GM12872 (cell line): Measurements from ENCODE around the gene VAV2.

Experiments used
- TF ChIP-seq, protein P1 (sequence below): IDR thresholded peaks from 3 replicates; pipeline ENCODE4 v1.5.1; 2011; ENCODE audit warnings: low read depth, mild to moderate bottlenecking, low read length, moderate library complexity; ENCODE audit not compliant: insufficient read depth

VAV2 gene

DNA sequence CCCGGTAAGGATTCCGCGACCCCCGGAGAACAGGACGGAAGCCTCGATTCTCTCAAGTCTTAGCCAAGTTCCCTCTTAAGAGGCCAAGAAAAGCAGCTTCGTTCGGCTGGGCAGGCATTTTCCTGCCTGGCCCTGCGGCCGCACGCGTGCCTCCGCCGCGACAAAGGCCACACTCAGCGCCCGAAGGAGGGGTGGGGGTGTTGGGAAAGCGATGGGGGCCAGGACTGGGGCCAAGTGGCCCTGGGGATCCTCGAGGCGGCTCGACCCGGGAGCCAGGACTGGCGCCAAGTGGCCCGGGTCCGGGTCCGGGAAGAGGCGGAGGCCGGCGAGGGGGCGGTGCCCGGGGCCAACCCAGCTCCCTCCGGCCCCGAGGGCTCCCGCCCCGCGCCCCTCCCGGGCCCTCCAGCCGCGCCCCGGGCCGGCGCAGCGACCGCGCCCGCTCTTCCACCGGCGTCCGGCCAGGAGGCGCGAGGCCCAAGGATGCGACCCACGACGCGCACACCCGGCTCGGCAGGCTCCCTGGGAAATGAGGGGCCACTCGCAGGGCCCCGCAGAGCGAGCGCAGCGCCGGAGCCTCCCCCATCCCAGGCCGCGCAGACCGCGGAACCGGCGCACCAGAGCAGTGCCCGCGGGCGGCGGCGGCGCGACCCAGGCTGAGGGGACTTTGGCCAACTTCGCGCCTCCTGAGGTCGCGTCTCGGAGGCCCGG, 756 bp downstream of the VAV2 start:
- TF ChIP-seq, protein P1, sequence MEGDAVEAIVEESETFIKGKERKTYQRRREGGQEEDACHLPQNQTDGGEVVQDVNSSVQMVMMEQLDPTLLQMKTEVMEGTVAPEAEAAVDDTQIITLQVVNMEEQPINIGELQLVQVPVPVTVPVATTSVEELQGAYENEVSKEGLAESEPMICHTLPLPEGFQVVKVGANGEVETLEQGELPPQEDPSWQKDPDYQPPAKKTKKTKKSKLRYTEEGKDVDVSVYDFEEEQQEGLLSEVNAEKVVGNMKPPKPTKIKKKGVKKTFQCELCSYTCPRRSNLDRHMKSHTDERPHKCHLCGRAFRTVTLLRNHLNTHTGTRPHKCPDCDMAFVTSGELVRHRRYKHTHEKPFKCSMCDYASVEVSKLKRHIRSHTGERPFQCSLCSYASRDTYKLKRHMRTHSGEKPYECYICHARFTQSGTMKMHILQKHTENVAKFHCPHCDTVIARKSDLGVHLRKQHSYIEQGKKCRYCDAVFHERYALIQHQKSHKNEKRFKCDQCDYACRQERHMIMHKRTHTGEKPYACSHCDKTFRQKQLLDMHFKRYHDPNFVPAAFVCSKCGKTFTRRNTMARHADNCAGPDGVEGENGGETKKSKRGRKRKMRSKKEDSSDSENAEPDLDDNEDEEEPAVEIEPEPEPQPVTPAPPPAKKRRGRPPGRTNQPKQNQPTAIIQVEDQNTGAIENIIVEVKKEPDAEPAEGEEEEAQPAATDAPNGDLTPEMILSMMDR, result no peak

DNA sequence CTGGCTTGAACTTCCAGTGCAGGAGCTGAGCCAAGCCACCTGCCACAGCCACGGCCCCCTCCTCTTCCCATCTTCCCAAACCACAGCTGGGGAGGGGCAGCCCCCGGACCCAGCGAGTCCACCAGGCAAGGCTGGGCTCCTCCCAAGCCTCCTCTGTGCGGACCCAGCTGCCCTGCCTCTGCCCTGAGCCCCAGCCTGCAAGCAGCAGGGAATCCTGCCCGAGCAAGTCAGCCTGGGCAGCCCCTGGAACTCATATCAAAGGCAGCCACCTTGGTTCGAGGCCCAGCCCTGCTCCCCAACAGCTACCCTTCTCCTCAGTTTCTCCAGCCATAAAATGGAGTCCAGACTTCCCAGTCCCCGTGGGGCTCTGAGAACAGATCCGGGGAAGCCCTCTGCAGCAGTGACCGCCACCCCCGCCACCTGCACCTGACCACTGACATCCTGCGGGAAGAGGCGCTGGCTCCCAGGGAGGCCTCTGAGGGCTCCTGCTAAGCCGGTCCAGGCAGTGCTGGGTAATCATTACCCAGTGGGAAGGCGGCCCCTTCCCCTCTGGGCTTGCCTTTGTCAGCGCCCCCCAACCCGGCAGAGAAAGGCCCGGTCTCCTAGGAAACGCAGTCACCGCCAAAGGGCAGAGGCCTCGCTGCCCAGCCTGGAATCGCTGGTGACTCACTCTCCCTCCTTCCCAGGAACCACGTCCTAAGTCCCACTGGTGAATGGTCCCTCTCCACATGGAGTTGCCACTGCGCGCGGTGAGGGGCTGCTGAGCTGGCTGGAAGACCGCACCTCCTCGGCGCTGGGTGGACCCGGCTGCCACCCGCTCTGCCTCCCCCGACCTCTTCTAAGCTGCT, 1.5 kb downstream of the VAV2 start:
- TF ChIP-seq, protein P1, result no peak

DNA sequence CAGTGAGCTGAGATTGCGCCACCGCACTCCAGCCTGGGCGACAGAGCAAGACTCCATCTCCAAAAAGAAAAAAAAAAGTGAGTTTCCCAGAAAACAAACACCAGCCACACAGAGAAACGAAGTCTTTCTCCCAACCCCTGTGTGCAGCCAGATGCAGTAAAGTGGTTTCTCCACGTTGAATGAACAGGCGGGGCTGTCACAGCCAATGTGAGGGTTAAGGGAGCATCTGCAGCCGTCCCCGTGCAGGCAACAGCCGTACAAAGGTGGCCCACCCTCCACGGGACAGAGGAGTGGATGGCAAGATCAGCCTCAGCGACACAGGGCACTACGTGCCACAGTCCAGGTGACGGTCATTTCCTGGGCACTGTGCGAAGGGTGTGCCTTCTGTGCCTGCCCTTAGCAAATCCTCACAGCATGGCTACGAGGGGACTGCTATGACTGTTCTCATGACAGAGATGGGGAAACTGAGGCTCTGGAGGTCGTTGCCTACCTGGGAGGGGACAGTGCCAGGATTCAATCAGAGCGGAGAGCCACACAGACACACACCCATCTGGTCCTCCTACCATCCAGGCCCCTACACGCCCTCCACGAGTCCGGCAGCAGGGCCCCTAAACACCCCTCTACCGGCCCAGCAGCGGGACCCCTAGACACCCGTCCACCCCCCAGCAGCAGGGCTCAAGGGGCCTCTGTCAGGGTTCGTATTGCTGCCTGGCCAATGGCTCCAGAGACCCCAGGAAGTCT, 2.3 kb downstream of the VAV2 start:
- TF ChIP-seq, protein P1, result no peak

DNA sequence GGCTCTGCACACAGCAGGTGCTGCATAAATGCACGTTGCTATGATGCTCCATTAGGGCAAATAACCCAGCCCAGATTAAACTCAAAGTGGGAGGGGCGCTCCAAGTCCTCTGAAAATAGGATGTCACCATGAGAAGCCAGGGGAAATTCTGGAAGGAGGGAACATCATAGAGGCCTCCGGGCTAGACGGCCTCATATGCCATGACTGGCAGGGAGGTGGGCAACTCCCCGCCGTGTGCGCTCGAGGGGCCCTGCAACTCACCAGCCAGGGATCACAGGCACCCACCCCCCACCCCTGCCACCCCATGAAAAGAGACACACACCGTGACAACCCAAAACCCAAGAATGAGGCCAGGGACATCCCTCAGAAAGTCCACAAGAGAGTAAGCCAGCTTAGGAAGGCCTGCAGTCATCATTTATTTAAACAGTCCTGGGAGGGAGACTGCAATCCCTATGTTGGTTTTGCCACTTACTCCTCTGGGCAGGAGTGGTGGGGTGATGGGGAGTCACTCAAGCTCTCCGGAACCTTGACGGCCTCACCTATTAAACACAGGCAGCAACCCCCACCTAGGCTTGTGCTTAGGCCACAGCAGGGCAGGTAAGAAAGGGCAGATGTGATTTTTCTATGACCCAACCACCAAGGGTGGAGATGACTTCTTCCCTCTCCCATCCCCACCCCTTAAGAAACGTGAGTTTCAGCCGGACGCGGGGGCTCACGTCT, 4.0 kb downstream of the VAV2 start:
- TF ChIP-seq, protein P1, result no peak

DNA sequence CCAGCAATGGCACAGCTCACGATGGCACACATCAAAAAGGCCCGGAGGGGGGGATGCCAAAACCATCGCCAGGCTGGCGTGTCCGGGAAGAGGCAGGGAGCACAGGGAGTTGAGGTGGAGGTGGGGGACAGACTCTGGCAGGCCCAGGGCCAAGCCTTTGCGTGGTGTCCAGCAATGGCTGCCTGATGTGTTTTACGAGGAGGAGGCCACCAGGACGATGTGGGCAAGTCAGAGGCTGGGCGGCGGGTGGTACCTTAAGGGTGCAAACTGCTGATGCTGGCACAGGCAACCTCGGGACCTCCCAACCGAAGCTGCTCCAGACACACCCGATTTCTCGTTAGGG, 4.7 kb downstream of the VAV2 start:
- TF ChIP-seq, protein P1, result no peak

DNA sequence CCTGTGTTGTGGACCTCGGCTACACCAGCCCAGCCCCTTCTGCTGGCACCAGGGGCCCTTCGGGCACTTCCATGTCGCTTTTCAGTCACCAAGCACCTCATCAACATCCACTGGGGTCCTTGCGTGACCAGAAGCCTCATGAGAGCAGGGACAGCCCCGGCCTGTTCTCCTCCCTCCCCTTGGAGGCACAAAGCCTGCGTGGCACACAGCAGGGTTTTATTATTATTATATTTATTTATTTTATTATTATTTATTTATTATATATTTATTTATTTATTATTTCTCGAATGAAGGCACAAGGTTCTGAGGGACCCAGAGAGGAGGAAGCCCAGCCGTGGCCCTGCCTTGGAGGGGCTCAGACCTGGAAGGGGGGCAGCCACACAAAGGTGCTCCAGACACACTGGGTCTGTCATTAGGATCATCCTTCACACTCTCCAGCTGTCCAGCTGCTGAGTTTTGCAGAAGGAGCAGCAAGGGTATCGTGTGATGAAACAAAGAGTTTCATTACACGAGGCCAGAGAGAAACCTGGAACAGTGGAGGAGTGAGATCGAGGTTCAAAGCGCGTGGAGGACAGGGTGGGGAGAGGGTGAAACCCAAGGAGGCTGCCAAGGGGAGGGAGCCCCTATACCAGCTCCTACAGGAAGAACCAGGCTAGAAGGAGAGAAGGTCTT, 5.2 kb downstream of the VAV2 start:
- TF ChIP-seq, protein P1, result no peak
